HepG2 (cell line): ENCODE data around the gene PRELID1. TPM values are rescaled to one million over a fixed set of nuclear protein-coding genes. Genes with fewer than 3 reads are reported as not detected.

ENCODE experiments used
- ATAC-seq: fragments of 200-7000 bp; cut with Tn5 transposase; 3 replicates; pipeline ENCODE4 v1.9.1; 2020; ENCODE audit warnings: mild to moderate bottlenecking, moderate library complexity
- BruUV-seq: library from RNA; stranded (reverse); fragments of 400-500 nt; replicated peaks from 2 replicates; lab custom pipeline; 2021; lab: Mats Ljungman, UMichigan
- CTCF ChIA-PET: fragments of 300-600 bp; formaldehyde crosslinking; extraction: SDS; loops from one replicate; lab custom pipeline; 2021; ENCODE audit warnings: low total read pairs, inconsistent platforms, low intra/inter-chr PET ratio; lab: Yijun Ruan, JAX
- POLR2A ChIA-PET: fragments of 350-600 bp; sonication (Branson Sonifier 250); formaldehyde crosslinking; loops from one replicate; lab custom pipeline; 2020; ENCODE audit warnings: antibody characterized with exemption, inconsistent platforms; lab: Yijun Ruan, JAX
- DNase-seq: peaks from one replicate; pipeline ENCODE4 v3.0.0-alpha.2; 2015; ENCODE audit warnings: low spot score
- FAIRE-seq: peaks from 3 replicates; lab custom pipeline; 2011; peaks lifted over from hg19 to GRCh38; lab: Jason Lieb, UNC
- H2AFZ ChIP-seq: one replicate; pipeline ENCODE4 v1.6.1; 2011; ENCODE audit warnings: low read length, inconsistent platforms
- H3K27ac ChIP-seq: fragments of 300-600 bp; 3 replicates; pipeline ENCODE4 v1.8.0; 2011; ENCODE audit warnings: mixed run types, mild to moderate bottlenecking, mixed read lengths, low read length, inconsistent platforms; ENCODE audit not compliant: insufficient read depth; ENCODE audit errors: extremely low read length
- H3K27me3 ChIP-seq, 2 experiments: fragments of 200-600 bp in 1 of 2; 2 replicates in 1 of 2; 3 replicates in 1 of 2; pipeline versions ENCODE4 v1.6.0 to v1.8.0; 2011; ENCODE audit warnings: low read length in 2 of 2, mild to moderate bottlenecking in 2 of 2, moderate library complexity in 2 of 2, inconsistent platforms in 1 of 2; ENCODE audit not compliant: insufficient read depth in 2 of 2, control insufficient read depth in 1 of 2
- H3K36me3 ChIP-seq, 2 experiments: fragments of 200-600 bp in 1 of 2; replicated peaks in 1 of 2; 2 replicates in 1 of 2; 3 replicates in 1 of 2; pipeline versions ENCODE4 v1.5.1 to v1.8.0; 2011; ENCODE audit warnings: low read length in 2 of 2, inconsistent platforms in 1 of 2; ENCODE audit not compliant: insufficient read depth in 2 of 2, control insufficient read depth in 1 of 2
- H3K4me1 ChIP-seq: 2 replicates; pipeline ENCODE4 v1.5.1; 2012; ENCODE audit warnings: low read length, inconsistent platforms; ENCODE audit not compliant: insufficient read depth
- H3K4me2 ChIP-seq: 2 replicates; pipeline ENCODE4 v1.6.0; 2011; ENCODE audit warnings: low read depth, low read length, inconsistent platforms
- H3K4me3 ChIP-seq, 3 experiments: fragments of 200-600 bp in 1 of 3; sonication (generic), shearing (Covaris generic) in 1 of 3; replicated peaks in 1 of 3; 2 replicates each; pipeline ENCODE4 v1.5.1; 2011 to 2016; ENCODE audit warnings: low read length in 3 of 3, inconsistent platforms in 2 of 3, low read depth in 2 of 3, mild to moderate bottlenecking in 2 of 3, control low read depth in 1 of 3, mixed read lengths in 1 of 3; ENCODE audit not compliant: insufficient read depth in 1 of 3
- H3K79me2 ChIP-seq: one replicate; pipeline ENCODE4 v1.6.1; 2011; ENCODE audit warnings: low read length, inconsistent platforms; ENCODE audit not compliant: insufficient read depth
- H3K9ac ChIP-seq: 2 replicates; pipeline ENCODE4 v1.6.0; 2011; ENCODE audit warnings: mild to moderate bottlenecking, low read depth, low read length, inconsistent platforms; ENCODE audit not compliant: insufficient read depth
- H3K9me3 ChIP-seq: 2 replicates; pipeline ENCODE4 v1.5.1; 2012; ENCODE audit warnings: mild to moderate bottlenecking, low read length
- H4K20me1 ChIP-seq: 2 replicates; pipeline ENCODE4 v1.6.0; 2011; ENCODE audit warnings: inconsistent platforms, mild to moderate bottlenecking, low read length, moderate library complexity; ENCODE audit not compliant: insufficient read depth
- AFF4 ChIP-seq: sonication (generic); formaldehyde crosslinking; IDR thresholded peaks from 2 replicates; pipeline ENCODE4 v1.4.0; 2020; ENCODE audit warnings: missing genetic modification reagents
- KMT2A ChIP-seq: sonication (generic); formaldehyde crosslinking; IDR thresholded peaks from 2 replicates; pipeline ENCODE4 v1.4.0; 2020; ENCODE audit warnings: missing genetic modification reagents
- NFYC ChIP-seq: IDR thresholded peaks from 2 replicates; pipeline ENCODE4 v1.6.1; 2016; ENCODE audit warnings: missing genetic modification reagents, missing compliant biosample characterization
- NR1H2 ChIP-seq: sonication (generic); formaldehyde crosslinking; IDR thresholded peaks from 2 replicates; pipeline ENCODE4 v1.8.1; 2022; ENCODE audit warnings: low read depth, missing genetic modification reagents, borderline replicate concordance
- SAP130 ChIP-seq: IDR thresholded peaks from 2 replicates; pipeline ENCODE4 v1.6.1; 2016; ENCODE audit warnings: low read depth
- ZNF143 ChIP-seq: sonication (generic); formaldehyde crosslinking; IDR thresholded peaks from 2 replicates; pipeline ENCODE4 v1.4.0; 2020; ENCODE audit warnings: missing genetic modification reagents
- WGBS: methylation state at CpG from one replicate; pipeline ENCODE4 v1.1.6; 2017; ENCODE audit warnings: low lambda C conversion rate; 5-methylcytosine and 5-hydroxymethylcytosine counted together
- in situ Hi-C: cut with HindIII; loops from 2 replicates; pipeline ENCODE4 v1.10.0; 2017; ENCODE audit warnings: low pct_unique_long_range_greater_than_20kb; ENCODE audit not compliant: extremely low pct_ligation_motif_present
- intact Hi-C: fragments of 100-400 bp; cut with micrococcal nuclease; formaldehyde crosslinking; loops from one replicate; pipeline ENCODE4 v1.10.0; 2022; ENCODE audit not compliant: unreplicated experiment
- polyA plus RNA-seq, 8 experiments: library from polyadenylated mRNA; depleted of rRNA in 3 of 8; stranded (reverse) in 7 of 8; unstranded in 1 of 8; fragments of >200 nt; fragmentation: Illumina TruSeq in 4 of 8; extraction: Trizol in 4 of 8; gene quantifications; 2 replicates each; pipeline versions ENCODE4 v1.2.1 to v1.2.3, GENCODE V29; 2011 to 2016; ENCODE audit warnings: low read depth in 4 of 8, missing spikeins in 1 of 8, mixed read lengths in 1 of 8; ENCODE audit not compliant: insufficient read depth in 1 of 8
- total RNA-seq, 5 experiments: library from RNA; depleted of rRNA; stranded (reverse); fragments of >200 nt; fragmentation: Illumina TruSeq; extraction: Trizol; gene quantifications; 2 replicates each; pipeline ENCODE4 v1.2.3, GENCODE V29; 2016; ENCODE audit warnings: low read depth in 1 of 5
- TF ChIP-seq, protein P1 (sequence below): sonication (generic); formaldehyde crosslinking; IDR thresholded peaks from 2 replicates; pipeline ENCODE4 v1.5.1; 2020; ENCODE audit warnings: mild to moderate bottlenecking, missing genetic modification reagents, moderate library complexity
- TF ChIP-seq, protein P2 (sequence below): fragments of 450-650 bp; IDR thresholded peaks from 2 replicates; pipeline ENCODE4 v1.6.1; 2016
- TF ChIP-seq, protein P3 (sequence below), 2 experiments: sonication (generic) in 1 of 2; formaldehyde crosslinking in 1 of 2; IDR thresholded peaks; 2 replicates each; pipeline versions ENCODE4 v1.5.1 to v1.6.1; 2011 to 2020; ENCODE audit warnings: borderline replicate concordance in 1 of 2, low read depth in 1 of 2, low read length in 1 of 2, mild to moderate bottlenecking in 1 of 2, missing genetic modification reagents in 1 of 2, moderate library complexity in 1 of 2

Gene PRELID1
- total and polyA plus RNA-seq, 2 of the 13 experiments (the other 11 are each of a cell fraction or from before 2014, with no cell fraction given) = 250 to 271 TPM

- TF ChIP-seq, protein P1, sequence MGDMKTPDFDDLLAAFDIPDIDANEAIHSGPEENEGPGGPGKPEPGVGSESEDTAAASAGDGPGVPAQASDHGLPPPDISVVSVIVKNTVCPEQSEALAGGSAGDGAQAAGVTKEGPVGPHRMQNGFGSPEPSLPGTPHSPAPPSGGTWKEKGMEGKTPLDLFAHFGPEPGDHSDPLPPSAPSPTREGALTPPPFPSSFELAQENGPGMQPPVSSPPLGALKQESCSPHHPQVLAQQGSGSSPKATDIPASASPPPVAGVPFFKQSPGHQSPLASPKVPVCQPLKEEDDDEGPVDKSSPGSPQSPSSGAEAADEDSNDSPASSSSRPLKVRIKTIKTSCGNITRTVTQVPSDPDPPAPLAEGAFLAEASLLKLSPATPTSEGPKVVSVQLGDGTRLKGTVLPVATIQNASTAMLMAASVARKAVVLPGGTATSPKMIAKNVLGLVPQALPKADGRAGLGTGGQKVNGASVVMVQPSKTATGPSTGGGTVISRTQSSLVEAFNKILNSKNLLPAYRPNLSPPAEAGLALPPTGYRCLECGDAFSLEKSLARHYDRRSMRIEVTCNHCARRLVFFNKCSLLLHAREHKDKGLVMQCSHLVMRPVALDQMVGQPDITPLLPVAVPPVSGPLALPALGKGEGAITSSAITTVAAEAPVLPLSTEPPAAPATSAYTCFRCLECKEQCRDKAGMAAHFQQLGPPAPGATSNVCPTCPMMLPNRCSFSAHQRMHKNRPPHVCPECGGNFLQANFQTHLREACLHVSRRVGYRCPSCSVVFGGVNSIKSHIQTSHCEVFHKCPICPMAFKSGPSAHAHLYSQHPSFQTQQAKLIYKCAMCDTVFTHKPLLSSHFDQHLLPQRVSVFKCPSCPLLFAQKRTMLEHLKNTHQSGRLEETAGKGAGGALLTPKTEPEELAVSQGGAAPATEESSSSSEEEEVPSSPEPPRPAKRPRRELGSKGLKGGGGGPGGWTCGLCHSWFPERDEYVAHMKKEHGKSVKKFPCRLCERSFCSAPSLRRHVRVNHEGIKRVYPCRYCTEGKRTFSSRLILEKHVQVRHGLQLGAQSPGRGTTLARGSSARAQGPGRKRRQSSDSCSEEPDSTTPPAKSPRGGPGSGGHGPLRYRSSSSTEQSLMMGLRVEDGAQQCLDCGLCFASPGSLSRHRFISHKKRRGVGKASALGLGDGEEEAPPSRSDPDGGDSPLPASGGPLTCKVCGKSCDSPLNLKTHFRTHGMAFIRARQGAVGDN = no peak
Observed at GRCh38 chr5:177355162-177355867, 51.7 kb downstream of the PRELID1 start (continued).

DNA sequence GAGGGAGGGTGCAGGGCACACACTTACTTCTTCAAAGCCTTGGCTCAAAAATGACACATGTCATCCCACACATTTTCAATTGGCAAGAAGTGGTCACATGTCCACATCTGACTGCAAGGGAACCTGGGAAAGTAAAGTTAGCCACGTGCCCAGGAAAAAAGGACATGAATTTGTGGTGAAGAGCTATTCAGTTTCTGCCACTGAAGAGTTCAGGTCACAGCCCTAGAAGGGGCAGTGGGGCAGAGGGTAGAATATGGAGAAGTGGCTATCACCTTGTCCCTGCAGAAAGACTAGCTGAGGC is 52.2 kb downstream of the PRELID1 start:
- ChIA-PET POLR2A (interaction anchor here (0.6 to 6.8 kb wide), 4 partner anchors 10 to 23 kb away, joined by 3 to 84 read pairs (median 64); no protein-coding TSS in a partner anchor), CTCF (no interaction called here)
- Histone ChIP-seq H3K9ac (no peak overlapping the region), H3K79me2 (peaks cover 6% of the 10 kb centered on the region), H3K36me3 (no peaks in the 10 kb centered on the region), H3K27me3 (peaks cover 0 to 6% of the 10 kb centered on the region in 2 experiments; a peak in 1 of 5 replicates), H4K20me1 (no peaks in the 10 kb centered on the region), H2AFZ (no peak overlapping the region), H3K27ac (no peak overlapping the region), H3K4me1 (peaks cover 87% of the 10 kb centered on the region), H3K9me3 (no peaks in the 10 kb centered on the region), H3K4me2 (no peak overlapping the region), H3K4me3 (no peak overlapping the region)
- intact Hi-C loops = no loop called here
- ATAC-seq = no peak
- in situ Hi-C loops = loop anchor here (25.0 kb wide), 1 partner anchor 819 kb away; the partner anchor contains the start of genes CDHR2 and RNF44
- DNase-seq = no peak
- no TSS peak for BruUV-seq
- 33% methylated on average over 1 of the region's 1 CpG for WGBS
- no peak for FAIRE-seq
- TF ChIP-seq, protein P2, sequence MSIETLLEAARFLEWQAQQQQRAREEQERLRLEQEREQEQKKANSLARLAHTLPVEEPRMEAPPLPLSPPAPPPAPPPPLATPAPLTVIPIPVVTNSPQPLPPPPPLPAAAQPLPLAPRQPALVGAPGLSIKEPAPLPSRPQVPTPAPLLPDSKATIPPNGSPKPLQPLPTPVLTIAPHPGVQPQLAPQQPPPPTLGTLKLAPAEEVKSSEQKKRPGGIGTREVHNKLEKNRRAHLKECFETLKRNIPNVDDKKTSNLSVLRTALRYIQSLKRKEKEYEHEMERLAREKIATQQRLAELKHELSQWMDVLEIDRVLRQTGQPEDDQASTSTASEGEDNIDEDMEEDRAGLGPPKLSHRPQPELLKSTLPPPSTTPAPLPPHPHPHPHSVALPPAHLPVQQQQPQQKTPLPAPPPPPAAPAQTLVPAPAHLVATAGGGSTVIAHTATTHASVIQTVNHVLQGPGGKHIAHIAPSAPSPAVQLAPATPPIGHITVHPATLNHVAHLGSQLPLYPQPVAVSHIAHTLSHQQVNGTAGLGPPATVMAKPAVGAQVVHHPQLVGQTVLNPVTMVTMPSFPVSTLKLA = peak; percentile 46
- TF ChIP-seq, protein P3, sequence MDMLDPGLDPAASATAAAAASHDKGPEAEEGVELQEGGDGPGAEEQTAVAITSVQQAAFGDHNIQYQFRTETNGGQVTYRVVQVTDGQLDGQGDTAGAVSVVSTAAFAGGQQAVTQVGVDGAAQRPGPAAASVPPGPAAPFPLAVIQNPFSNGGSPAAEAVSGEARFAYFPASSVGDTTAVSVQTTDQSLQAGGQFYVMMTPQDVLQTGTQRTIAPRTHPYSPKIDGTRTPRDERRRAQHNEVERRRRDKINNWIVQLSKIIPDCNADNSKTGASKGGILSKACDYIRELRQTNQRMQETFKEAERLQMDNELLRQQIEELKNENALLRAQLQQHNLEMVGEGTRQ (IDR thresholded peaks at IDR 0.05; ENCODE audit: low read depth, low read length) = peak; percentile 68
- TF ChIP-seq, protein P3 (CRISPR knock-in tag; IDR thresholded peaks at IDR 0.05; ENCODE audit: borderline replicate concordance) = peak; percentile 67; the same call in 1 of the 2 replicates
- peak; percentile 42; the same call in 1 of the 2 replicates for TF ChIP-seq NFYC
- peak; percentile 57; the same call in 1 of the 2 replicates for TF ChIP-seq ZNF143 (CRISPR knock-in tag)
- no peak for TF ChIP-seq AFF4
- no peak for TF ChIP-seq NR1H2 (CRISPR knock-in tag)
- TF ChIP-seq KMT2A (CRISPR knock-in tag) = no peak
- 0 out of 2 replicates have a peak, but pooled peaks have one; percentile 13 for TF ChIP-seq SAP130 (CRISPR knock-in tag)
